ENCODE measurements around the gene C1orf174.

Gene C1orf174

DNA sequence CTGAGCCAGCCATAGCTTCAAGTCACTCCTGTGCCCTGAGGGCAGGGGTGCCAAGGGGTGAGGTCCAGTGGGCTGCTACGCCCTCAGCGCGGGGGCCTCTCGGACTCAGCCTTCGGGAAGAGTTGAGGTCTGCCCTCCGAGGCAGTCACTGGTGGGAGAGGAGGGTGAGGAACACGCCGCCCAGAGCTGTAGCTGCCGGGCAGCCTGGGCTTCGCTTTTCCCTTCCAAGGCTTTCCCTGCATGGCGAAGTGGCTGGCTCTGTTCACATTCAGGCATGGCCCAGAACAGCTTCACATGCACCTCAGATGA, 43.0 kb upstream of the C1orf174 start:
- no peak overlapping the region for H3K4me3 ChIP-seq (ENCODE audit: low read depth, low read length)
- TF ChIP-seq, protein P1, sequence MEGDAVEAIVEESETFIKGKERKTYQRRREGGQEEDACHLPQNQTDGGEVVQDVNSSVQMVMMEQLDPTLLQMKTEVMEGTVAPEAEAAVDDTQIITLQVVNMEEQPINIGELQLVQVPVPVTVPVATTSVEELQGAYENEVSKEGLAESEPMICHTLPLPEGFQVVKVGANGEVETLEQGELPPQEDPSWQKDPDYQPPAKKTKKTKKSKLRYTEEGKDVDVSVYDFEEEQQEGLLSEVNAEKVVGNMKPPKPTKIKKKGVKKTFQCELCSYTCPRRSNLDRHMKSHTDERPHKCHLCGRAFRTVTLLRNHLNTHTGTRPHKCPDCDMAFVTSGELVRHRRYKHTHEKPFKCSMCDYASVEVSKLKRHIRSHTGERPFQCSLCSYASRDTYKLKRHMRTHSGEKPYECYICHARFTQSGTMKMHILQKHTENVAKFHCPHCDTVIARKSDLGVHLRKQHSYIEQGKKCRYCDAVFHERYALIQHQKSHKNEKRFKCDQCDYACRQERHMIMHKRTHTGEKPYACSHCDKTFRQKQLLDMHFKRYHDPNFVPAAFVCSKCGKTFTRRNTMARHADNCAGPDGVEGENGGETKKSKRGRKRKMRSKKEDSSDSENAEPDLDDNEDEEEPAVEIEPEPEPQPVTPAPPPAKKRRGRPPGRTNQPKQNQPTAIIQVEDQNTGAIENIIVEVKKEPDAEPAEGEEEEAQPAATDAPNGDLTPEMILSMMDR (IDR thresholded peaks at IDR 0.05; ENCODE audit: insufficient read depth, low read depth, low read length, missing control alignments): no peak
- DNase-seq (ENCODE audit: low read depth): no peak

DNA sequence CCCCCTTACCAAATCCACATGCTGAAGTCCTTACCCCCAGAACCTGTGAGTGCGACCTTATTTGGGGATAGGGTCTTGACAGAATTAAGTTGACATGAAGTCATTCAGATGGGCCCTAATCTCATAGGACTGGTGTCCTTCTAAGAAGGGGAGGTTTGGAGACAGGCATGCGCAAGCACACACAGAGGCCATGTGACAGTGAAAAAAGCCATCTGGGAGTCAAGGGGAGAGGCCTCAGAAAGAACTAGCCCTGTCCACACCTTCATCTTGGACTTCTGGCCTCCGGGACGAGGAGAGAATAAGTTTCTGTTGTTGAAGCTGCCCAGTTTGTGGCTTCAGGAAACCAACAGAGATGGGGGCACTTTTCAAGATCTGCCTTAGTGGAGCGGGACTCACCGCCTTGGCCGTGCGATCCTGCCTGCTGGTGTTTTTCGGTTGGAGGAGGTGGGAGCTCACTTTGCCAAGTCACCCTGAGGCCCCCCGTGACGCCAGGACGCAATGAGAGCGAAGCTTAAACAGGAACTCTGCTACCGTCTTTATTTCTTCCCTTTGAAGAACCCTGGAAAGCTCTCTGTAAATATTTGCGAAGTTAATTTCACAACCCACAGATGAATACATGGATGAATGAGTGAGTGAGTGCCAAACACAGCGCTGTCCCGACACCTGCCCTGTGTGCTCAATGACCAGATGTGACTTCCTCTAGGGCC, 42.5 kb upstream of the C1orf174 start:
- no peak overlapping the region for H3K4me3 ChIP-seq (ENCODE audit: low read depth, low read length)
- DNase-seq (ENCODE audit: low read depth): no peak
- TF ChIP-seq, protein P1 (IDR thresholded peaks at IDR 0.05; ENCODE audit: insufficient read depth, low read depth, low read length, missing control alignments): no peak

DNA sequence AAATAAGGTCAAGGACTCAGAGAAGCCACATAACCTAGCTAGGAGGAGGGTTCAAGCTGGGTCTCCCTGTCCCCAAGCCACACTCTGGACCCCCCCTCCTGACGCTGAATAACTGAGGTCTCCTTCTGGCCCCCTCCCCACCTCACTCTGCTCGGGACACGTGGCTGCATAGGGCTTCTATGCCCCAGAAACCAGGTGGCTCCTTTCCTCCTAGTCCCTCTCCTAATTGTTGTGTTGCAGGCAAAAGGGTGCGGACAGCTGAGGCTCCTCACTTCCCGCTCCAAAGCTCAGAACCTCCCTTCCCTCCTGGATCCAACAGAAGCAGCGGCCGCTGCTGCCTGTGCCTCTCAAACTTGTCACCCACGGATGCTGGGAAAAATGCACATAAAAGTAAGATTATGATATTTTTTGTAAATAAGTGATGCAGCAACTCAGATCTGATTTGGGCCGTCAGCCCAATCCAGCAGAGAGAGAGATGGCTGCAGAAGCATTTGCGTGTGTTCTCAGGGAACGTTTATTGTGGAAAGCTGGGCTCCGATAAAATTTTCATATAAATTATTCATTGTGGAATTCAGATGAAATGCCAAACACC, 40.8 kb upstream of the C1orf174 start:
- TF ChIP-seq, protein P1 (IDR thresholded peaks at IDR 0.05; ENCODE audit: insufficient read depth, low read depth, low read length, missing control alignments): no peak
- DNase-seq (ENCODE audit: low read depth): no peak
- H3K4me3 ChIP-seq (ENCODE audit: low read depth, low read length): no peak overlapping the region

DNA sequence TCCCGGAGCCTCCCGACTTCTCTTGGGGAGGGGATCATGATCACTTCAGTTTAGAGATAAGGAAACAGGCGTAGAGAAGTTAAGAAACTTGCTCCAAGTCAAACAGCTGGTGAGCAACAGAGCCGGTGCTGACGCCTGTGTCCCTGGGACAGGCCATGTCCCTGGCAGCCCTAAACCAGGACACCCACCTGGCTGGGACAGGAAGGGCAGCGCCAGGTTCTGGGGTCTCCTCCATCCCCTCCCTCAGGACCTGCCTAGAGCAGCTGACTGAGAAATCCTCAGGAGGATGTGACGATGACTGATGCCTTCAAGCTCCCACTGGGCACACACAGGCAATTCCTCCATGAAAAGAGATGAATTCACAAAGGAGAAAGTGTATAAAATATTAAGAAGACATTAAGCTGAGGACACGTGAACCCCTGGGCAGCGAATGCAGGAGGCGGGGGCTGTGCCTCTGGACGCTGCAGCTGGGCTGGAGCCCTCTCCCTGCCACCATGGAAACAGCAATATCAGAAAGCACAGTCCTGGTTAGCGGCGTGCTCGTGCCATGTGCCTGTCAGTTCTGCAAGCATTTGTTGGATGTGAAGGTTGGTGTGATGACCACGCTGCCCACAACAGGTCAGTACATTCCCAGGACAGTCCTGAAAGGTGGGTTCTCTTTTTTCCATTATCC, 40.1 kb upstream of the C1orf174 start:
- no peak overlapping the region for H3K4me3 ChIP-seq (ENCODE audit: low read depth, low read length)
- no peak for DNase-seq (ENCODE audit: low read depth)
- TF ChIP-seq, protein P1 (IDR thresholded peaks at IDR 0.05; ENCODE audit: insufficient read depth, low read depth, low read length, missing control alignments): no peak

DNA sequence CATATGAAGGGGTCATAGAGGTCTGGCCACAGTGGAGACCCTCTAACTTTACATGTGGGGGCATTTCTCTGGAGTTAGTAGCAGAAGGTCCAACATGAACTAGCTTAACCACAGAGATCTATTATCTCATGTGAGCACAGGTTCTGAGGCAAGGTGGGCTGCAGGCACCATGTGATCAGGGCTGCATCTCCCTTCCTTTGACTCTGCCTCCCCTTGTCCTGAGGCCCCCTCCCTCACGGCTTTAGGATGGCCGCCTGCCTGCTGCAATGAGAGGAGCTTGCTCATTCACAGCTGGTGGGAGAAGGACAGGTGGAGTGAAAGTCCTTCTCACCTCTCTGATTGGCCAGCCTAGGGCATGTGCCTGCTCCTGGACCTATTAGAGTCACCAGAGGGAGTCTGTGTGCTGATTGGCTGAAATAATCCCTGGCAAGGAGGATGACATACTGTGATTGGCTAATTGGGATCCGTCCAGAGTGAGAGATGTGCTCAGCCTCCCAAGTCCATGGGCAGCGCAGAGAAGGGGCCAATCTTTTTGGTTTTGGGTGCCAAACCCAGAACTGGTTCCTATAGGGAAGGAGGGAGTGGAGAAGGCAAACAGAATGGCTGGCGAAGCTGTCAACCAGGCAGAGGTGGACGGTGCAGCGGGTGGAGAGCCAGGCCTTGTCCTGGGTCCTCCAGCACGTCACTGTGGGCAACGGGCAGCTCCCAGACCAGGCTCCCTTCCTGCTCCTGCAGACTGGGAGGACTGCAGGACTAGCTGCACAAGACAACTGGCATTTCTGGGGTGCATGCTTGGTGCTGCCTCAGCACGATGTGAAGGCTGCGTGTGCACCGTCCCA, 39.4 kb upstream of the C1orf174 start:
- no peak for DNase-seq (ENCODE audit: low read depth)
- TF ChIP-seq, protein P1 (IDR thresholded peaks at IDR 0.05; ENCODE audit: insufficient read depth, low read depth, low read length, missing control alignments): no peak

DNA sequence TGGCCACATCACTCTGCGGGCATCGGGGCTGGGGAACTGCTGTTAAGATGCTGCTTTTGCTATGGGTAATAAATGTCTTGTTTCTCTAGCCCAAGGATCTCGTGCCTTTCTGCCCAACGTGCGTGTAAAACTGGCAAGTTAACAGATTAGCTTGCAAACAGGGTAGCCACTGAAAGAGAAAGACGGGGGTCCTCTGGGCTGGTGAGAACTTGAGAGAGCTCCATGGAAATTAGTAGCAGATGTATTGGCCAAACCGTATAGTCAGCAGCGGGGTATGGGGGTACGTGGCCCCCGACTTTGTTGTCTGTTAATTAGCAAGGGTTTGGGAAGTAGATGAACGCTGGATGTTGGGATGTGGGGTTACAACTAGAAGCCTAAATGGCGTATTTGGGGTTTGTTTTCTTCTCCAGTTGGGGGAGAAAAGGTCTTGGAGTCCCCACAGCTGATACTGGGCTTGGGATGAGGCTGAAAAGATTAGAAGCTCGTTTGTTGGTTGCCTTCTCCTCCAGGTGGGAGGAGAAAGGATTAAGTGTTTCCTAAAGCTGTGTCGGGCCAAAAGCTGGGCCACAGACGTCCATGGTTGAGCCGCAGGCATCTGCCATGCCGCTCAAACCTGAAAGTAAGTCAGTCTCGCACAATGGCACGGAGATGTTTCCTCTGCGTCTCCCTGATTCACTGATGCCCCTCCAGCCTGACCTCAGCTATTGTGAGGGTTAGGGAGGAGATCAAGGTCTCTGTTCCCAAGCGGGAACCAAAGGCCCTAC, 32.3 kb upstream of the C1orf174 start:
- no peak for DNase-seq (ENCODE audit: low read depth)
- TF ChIP-seq, protein P1 (IDR thresholded peaks at IDR 0.05; ENCODE audit: insufficient read depth, low read depth, low read length, missing control alignments): no peak
- H3K4me3 ChIP-seq (ENCODE audit: low read depth, low read length): no peak overlapping the region

More for the DNA sequence above, 39.4 kb upstream of the C1orf174 start:
- H3K4me3 ChIP-seq (ENCODE audit: low read depth, low read length): no peak overlapping the region
